ENCODE data around the gene UPP1. TPM values are rescaled to one million over a fixed set of nuclear protein-coding genes. Genes with fewer than 3 reads are reported as not detected.

Gene UPP1
- total and polyA plus RNA-seq, 2 of the 4 experiments (the other 2 are of a cell fraction), result 3.9 to 14.5 TPM

GRCh38 chr7:48106906-48107659, 18.0 kb downstream of the UPP1 start (continued):
- no peak for TF ChIP-seq MAZ (IDR thresholded peaks at IDR 0.05; ENCODE audit: borderline replicate concordance, low read depth, low read length)

- no peak overlapping the region for H2AK9ac ChIP-seq (replicated peaks; ENCODE audit: low read depth, low read length, poor library complexity)
- no peak overlapping the region for H2AK5ac ChIP-seq (ENCODE audit: low read depth, low read length)
- DNase-seq (no peak), ATAC-seq (ENCODE audit: low read depth) (no peak)
- no peak overlapping the region for H4K5ac ChIP-seq (ENCODE audit: low read depth, low read length)
- dilution Hi-C loops (cut with HindIII; ENCODE audit: low sequenced_read_pairs, unreplicated experiment), result loop anchor here (25.0 kb wide), 1 partner anchor 121 kb away; the partner anchor contains the start of gene HUS1
- no peak overlapping the region for H3K56ac ChIP-seq (ENCODE audit: extremely low read depth, insufficient read depth, low read length)
- no peak overlapping the region for H3K27ac ChIP-seq (ENCODE audit: insufficient read depth, low read length)
- no peak overlapping the region for H3K23ac ChIP-seq (ENCODE audit: low read depth, low read length)
- no peak overlapping the region for H3K18ac ChIP-seq (ENCODE audit: low read depth, low read length)
- no peak overlapping the region for H2BK15ac ChIP-seq (ENCODE audit: low read depth, low read length)
- peaks cover 40% of the 10 kb centered on the region for H3K36me3 ChIP-seq (ENCODE audit: control insufficient read depth, insufficient read depth, low read length)
- no peak overlapping the region for H3K4me2 ChIP-seq (ENCODE audit: low read depth, low read length)
- ChIA-PET CTCF (interaction anchor here (0.6 to 1.0 kb wide), 2 partner anchors 117 to 541 kb away, joined by 3 read pairs; no protein-coding TSS in a partner anchor), POLR2A (ENCODE audit: unreplicated experiment) (no interaction called here)
- no peak overlapping the region for H3K14ac ChIP-seq (replicated peaks; ENCODE audit: low read depth, low read length)
- H3K27me3 ChIP-seq (ENCODE audit: control insufficient read depth, insufficient read depth, low read length), result no peaks in the 10 kb centered on the region
- H3K79me1 ChIP-seq (ENCODE audit: low read depth in 1 of 2, low read length in 2 of 2), result 0 out of 4 replicates have a peak, but pooled peaks cover 3 to 5% of the 10 kb centered on the region in 2 experiments
- H3K9me1 ChIP-seq (ENCODE audit: insufficient read depth, low read length), result peaks cover 3% of the 10 kb centered on the region; the same call in 1 of the 2 replicates
- H3K4me1 ChIP-seq (ENCODE audit: control insufficient read depth, insufficient read depth, low read length), result peaks cover 6% of the 10 kb centered on the region
- no peak overlapping the region for H2BK5ac ChIP-seq (ENCODE audit: low read depth, low read length, poor library complexity, severe bottlenecking)
- no peak overlapping the region for H3K9ac ChIP-seq (ENCODE audit: low read depth, low read length)
- 84% methylated on average over 16 of the region's 18 CpGs; no CpG with 5 or more reads in 1 of the 2 experiments for WGBS, 2 experiments (ENCODE audit: extremely low coverage in 2 of 2, insufficient read length in 1 of 2)
- intact Hi-C loops (cut with micrococcal nuclease), result no loop called here
- H2BK120ac ChIP-seq (ENCODE audit: low read depth, low read length), result no peak overlapping the region
- H2BK20ac ChIP-seq (ENCODE audit: low read depth, low read length), result no peak overlapping the region
- in situ Hi-C loops (cut with MboI; ENCODE audit: low sequenced_read_pairs), result loop anchor here (25.0 kb wide), 1 partner anchor 846 kb away; no protein-coding TSS in a partner anchor
- H3K4ac ChIP-seq (ENCODE audit: low read depth, low read length), result no peak overlapping the region
- no peaks in the 10 kb centered on the region for H3K9me3 ChIP-seq (ENCODE audit: control insufficient read depth, insufficient read depth, low read length)
- BruUV-seq (replicated peaks), result no TSS peak
- no peaks in the 10 kb centered on the region for H4K20me1 ChIP-seq (ENCODE audit: insufficient read depth, low read length)
- no peak overlapping the region for H2AFZ ChIP-seq (replicated peaks; ENCODE audit: low read length, poor library complexity)
- no peak overlapping the region for H3K4me3 ChIP-seq (ENCODE audit: insufficient read depth, low read depth, low read length)
- H4K8ac ChIP-seq (ENCODE audit: low read depth in 2 of 2, low read length in 2 of 2), result no peak overlapping the region
- no peak overlapping the region for H4K91ac ChIP-seq (ENCODE audit: insufficient read depth, low read depth, low read length)
- TF ChIP-seq MXI1 (IDR thresholded peaks at IDR 0.05; ENCODE audit: borderline replicate concordance, low read depth, low read length), result no peak
- TF ChIP-seq RAD21 (IDR thresholded peaks at IDR 0.05; ENCODE audit: low read length), result no peak
- TF ChIP-seq MAZ (IDR thresholded peaks at IDR 0.05; ENCODE audit: borderline replicate concordance, low read depth, low read length), result no peak
- TF ChIP-seq POLR2A (IDR thresholded peaks at IDR 0.05; ENCODE audit: low read depth, low read length), result no peak
- TF ChIP-seq USF2 (IDR thresholded peaks at IDR 0.05; ENCODE audit: low read depth, low read length), result no peak
- no peak for TF ChIP-seq CHD1 (IDR thresholded peaks at IDR 0.05; ENCODE audit: low read depth, low read length)
- no peak for TF ChIP-seq RFX5 (IDR thresholded peaks at IDR 0.05; ENCODE audit: low read depth, low read length)
- no peak for TF ChIP-seq CTCF (conservative IDR thresholded peaks at IDR 0.05; ENCODE audit: low read depth, low read length)
- no peak for TF ChIP-seq MAFK (IDR thresholded peaks at IDR 0.05; ENCODE audit: low read depth, low read length)
- no peak for TF ChIP-seq ELK1 (IDR thresholded peaks at IDR 0.05; ENCODE audit: borderline replicate concordance, low read depth, low read length)
- TF ChIP-seq RCOR1 (IDR thresholded peaks at IDR 0.05; ENCODE audit: insufficient replicate concordance, low read length), result no peak
These were observed 18.9 kb downstream of the UPP1 start for GRCh38 chr7:48107926-48108472.

All from IMR-90 (cell line).